SK-N-SH (cell line): ENCODE data around the gene BABAM2. TPM values are rescaled to one million over a fixed set of nuclear protein-coding genes. Genes with fewer than 3 reads are reported as not detected.

Experiments
- CTCF ChIA-PET: fragments of 300-600, 350-600 bp; formaldehyde crosslinking; extraction: SDS; loops from one replicate; lab custom pipeline; 2021; lab: Yijun Ruan, JAX
- POLR2A ChIA-PET: fragments of 350-600 bp; sonication (Branson Sonifier 250); formaldehyde crosslinking; extraction: SDS; loops from one replicate; lab custom pipeline; 2020; ENCODE audit warnings: antibody characterized with exemption, inconsistent platforms; lab: Yijun Ruan, JAX
- DNase-seq: peaks from one replicate; pipeline ENCODE4 v3.0.0; 2012
- H2AFZ ChIP-seq: fragments of 200-600 bp; sonication (generic); 2 replicates; pipeline ENCODE4 v1.8.1; 2016; ENCODE audit warnings: antibody characterized with exemption, mild to moderate bottlenecking, low read depth
- H3F3A ChIP-seq: fragments of 200-600 bp; sonication (generic); replicated peaks from 2 replicates; pipeline ENCODE3; 2016; ENCODE audit warnings: antibody characterized with exemption, mild to moderate bottlenecking; ENCODE audit not compliant: insufficient read depth
- H3K27ac ChIP-seq, 2 experiments: fragments of 200-500 bp in 1 of 2; fragments of 200-600 bp in 1 of 2; sonication (Bioruptor generic) in 1 of 2; sonication (generic), shearing (Covaris generic) in 1 of 2; 2 replicates each; pipeline versions ENCODE4 v1.5.1 to v1.6.1; 2014 to 2016; ENCODE audit warnings: low read depth in 2 of 2, inconsistent platforms in 1 of 2, low read length in 1 of 2, mild to moderate bottlenecking in 1 of 2, mixed read lengths in 1 of 2
- H3K27me3 ChIP-seq: fragments of 200-600 bp; sonication (generic), shearing (Covaris generic); 2 replicates; pipeline ENCODE4 v1.6.1; 2016; ENCODE audit warnings: mixed run types; ENCODE audit not compliant: insufficient read depth
- H3K36me3 ChIP-seq, 2 experiments: fragments of 200-500 bp in 1 of 2; fragments of 200-600 bp in 1 of 2; sonication (Bioruptor generic) in 1 of 2; sonication (generic) in 1 of 2; replicated peaks in 1 of 2; 2 replicates each; pipeline versions ENCODE3 to v1.5.1; 2014 to 2016; ENCODE audit warnings: low read length in 1 of 2, mild to moderate bottlenecking in 1 of 2; ENCODE audit not compliant: insufficient read depth in 2 of 2, control insufficient read depth in 1 of 2
- H3K4me1 ChIP-seq, 2 experiments: fragments of 200-500 bp in 1 of 2; fragments of 200-600 bp in 1 of 2; sonication (Bioruptor generic) in 1 of 2; sonication (generic), shearing (Covaris generic) in 1 of 2; 2 replicates each; pipeline versions ENCODE4 v1.5.1 to v1.6.1; 2014 to 2016; ENCODE audit warnings: low read depth in 1 of 2, low read length in 1 of 2, mixed run types in 1 of 2; ENCODE audit not compliant: insufficient read depth in 2 of 2, control insufficient read depth in 1 of 2
- H3K4me2 ChIP-seq: fragments of 200-600 bp; sonication (generic), shearing (Covaris generic); 2 replicates; pipeline ENCODE4 v1.6.1; 2017; ENCODE audit warnings: mixed run types
- H3K4me3 ChIP-seq, 2 experiments: fragments of 200-500 bp in 1 of 2; fragments of 200-600 bp in 1 of 2; sonication (Bioruptor generic) in 1 of 2; sonication (generic), shearing (Covaris generic) in 1 of 2; 2 replicates each; pipeline versions ENCODE4 v1.5.1 to v1.8.1; 2014 to 2016; ENCODE audit warnings: low read depth in 2 of 2, inconsistent platforms in 1 of 2, low read length in 1 of 2, mild to moderate bottlenecking in 1 of 2, mixed read lengths in 1 of 2, moderate library complexity in 1 of 2
- H3K79me2 ChIP-seq: fragments of 200-600 bp; sonication (generic); 2 replicates; pipeline ENCODE4 v1.8.1; 2017; ENCODE audit warnings: mild to moderate bottlenecking; ENCODE audit not compliant: insufficient read depth
- H3K9ac ChIP-seq: fragments of 200-600 bp; sonication (generic); 2 replicates; pipeline ENCODE4 v1.6.1; 2017; ENCODE audit warnings: mixed run types
- H3K9me2 ChIP-seq: fragments of 200-600 bp; sonication (generic); 2 replicates; pipeline ENCODE4 v1.6.1; 2017; ENCODE audit warnings: mixed run types
- H3K9me3 ChIP-seq: fragments of 200-600 bp; sonication (generic); 2 replicates; pipeline ENCODE4 v1.6.1; 2017; ENCODE audit warnings: mixed run types, mild to moderate bottlenecking, moderate library complexity
- H4K20me1 ChIP-seq: fragments of 200-600 bp; sonication (generic); 2 replicates; pipeline ENCODE4 v1.6.1; 2017; ENCODE audit warnings: mild to moderate bottlenecking, mixed run types; ENCODE audit not compliant: insufficient read depth
- EP300 ChIP-seq, 2 experiments: IDR thresholded peaks; 2 replicates each; pipeline versions ENCODE4 v1.4.0 to v1.6.1; 2012; ENCODE audit warnings: borderline replicate concordance in 1 of 2, low read depth in 1 of 2, low read length in 1 of 2
- EZH2phosphoT487 ChIP-seq: fragments of 200-600 bp; sonication (generic); IDR thresholded peaks from 2 replicates; pipeline ENCODE4 v1.6.1; 2017; ENCODE audit warnings: low read depth, mixed run types, mild to moderate bottlenecking, antibody characterized with exemption, moderate library complexity, borderline replicate concordance
- GATA2 ChIP-seq: sonication (generic); formaldehyde crosslinking; IDR thresholded peaks from 2 replicates; pipeline ENCODE4 v1.5.0; 2020; ENCODE audit warnings: mild to moderate bottlenecking, missing genetic modification reagents
- IRF3 ChIP-seq: fragments of 150-350 bp; IDR thresholded peaks from 2 replicates; pipeline ENCODE4 v1.6.1; 2016; ENCODE audit warnings: mild to moderate bottlenecking, low read depth, low read length
- JUND ChIP-seq: IDR thresholded peaks from 2 replicates; pipeline ENCODE4 v1.4.0; 2012
- MEF2A ChIP-seq: IDR thresholded peaks from 2 replicates; pipeline ENCODE4 v1.4.0; 2012; ENCODE audit warnings: low read depth, borderline replicate concordance
- RFX5 ChIP-seq: IDR thresholded peaks from 2 replicates; pipeline ENCODE4 v1.6.1; 2012; ENCODE audit warnings: mild to moderate bottlenecking, improper control_type of control experiment, low read length
- SIN3A ChIP-seq: IDR thresholded peaks from 2 replicates; pipeline ENCODE4 v1.6.1; 2012; ENCODE audit warnings: low read depth, mild to moderate bottlenecking, low read length, moderate library complexity, borderline replicate concordance
- TCF12 ChIP-seq: IDR thresholded peaks from 2 replicates; pipeline ENCODE4 v1.4.0; 2012
- YY1 ChIP-seq: IDR thresholded peaks from 2 replicates; pipeline ENCODE4 v1.4.0; 2012; ENCODE audit warnings: low read depth, mild to moderate bottlenecking
- WGBS: methylation state at CpG from one replicate; pipeline ENCODE4 v1.1.6; 2017; ENCODE audit warnings: low lambda C conversion rate; 5-methylcytosine and 5-hydroxymethylcytosine counted together
- polyA plus RNA-seq, 3 experiments: library from polyadenylated mRNA; depleted of rRNA; stranded (reverse); fragments of >200 nt; gene quantifications; 2 replicates each; pipeline ENCODE4 v1.2.3, GENCODE V29; 2012
- TF ChIP-seq, protein P1 (sequence below): fragments of 150-350 bp; IDR thresholded peaks from 2 replicates; pipeline ENCODE4 v1.6.1; 2017; ENCODE audit warnings: antibody characterized with exemption, low read length, low read depth, borderline replicate concordance
- TF ChIP-seq, protein P2 (sequence below): IDR thresholded peaks from 2 replicates; pipeline ENCODE4 v1.4.0; 2012; ENCODE audit warnings: low read depth, borderline replicate concordance
- TF ChIP-seq, protein P3 (sequence below): fragments of 200-600 bp; sonication (generic); IDR thresholded peaks from 2 replicates; pipeline ENCODE4 v1.6.1; 2017; ENCODE audit warnings: antibody characterized with exemption, mild to moderate bottlenecking, moderate library complexity

Gene BABAM2
- polyA plus RNA-seq, 1 of the 3 experiments (the other 2 are of a cell fraction): 34.0 TPM

DNA sequence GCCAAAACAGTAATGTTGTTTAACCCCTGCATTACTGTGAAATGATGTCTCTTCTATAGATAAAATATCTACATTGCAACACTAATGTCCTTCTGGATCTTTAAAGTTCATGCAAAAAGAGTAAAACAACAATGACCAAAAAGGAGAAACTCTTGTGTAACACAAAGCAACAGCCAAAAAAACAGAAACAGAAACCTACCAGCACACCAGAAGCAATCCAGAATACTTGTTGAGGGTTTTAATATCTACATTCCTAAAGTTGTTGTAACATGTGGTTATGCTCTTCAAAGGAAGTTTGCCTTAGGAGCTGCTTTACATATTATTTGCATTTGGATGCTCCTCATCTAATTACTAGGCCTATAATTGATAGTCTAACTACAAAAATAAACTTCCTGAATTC, 157.2 kb downstream of the BABAM2 start:
- Histone ChIP-seq H3F3A (no peaks in the 10 kb centered on the region), H2AFZ (no peak overlapping the region), H3K4me2 (no peak overlapping the region), H3K9me3 (no peaks in the 10 kb centered on the region), H3K27me3 (no peaks in the 10 kb centered on the region), H3K27ac (no peak overlapping the region; a peak in 1 of 4 replicates), H3K9ac (no peak overlapping the region), H3K36me3 (peaks cover 0 to 5% of the 10 kb centered on the region in 2 experiments), H4K20me1 (no peaks in the 10 kb centered on the region), H3K4me1 (peaks cover 0 to 10% of the 10 kb centered on the region in 2 experiments; a peak in 2 of 4 replicates), H3K9me2 (no peaks in the 10 kb centered on the region), H3K4me3 (no peak overlapping the region), H3K79me2 (no peaks in the 10 kb centered on the region)
- CTCF ChIA-PET: interaction anchor here (1.6 to 2.7 kb wide), 2 partner anchors 9 to 28 kb away, joined by 3 to 8 read pairs; no protein-coding TSS in a partner anchor
- TF ChIP-seq YY1: no peak
- TF ChIP-seq EP300 (IDR thresholded peaks at IDR 0.05; ENCODE audit: borderline replicate concordance in 1 of 2, low read depth in 1 of 2, low read length in 1 of 2): no peak
- peak; percentile 11; the same call in 1 of the 2 replicates for TF ChIP-seq TCF12
- TF ChIP-seq IRF3: no peak
- no peak for DNase-seq
- POLR2A ChIA-PET: no interaction called here

- H4K20me1 ChIP-seq: no peaks in the 10 kb centered on the region
- H3K36me3 ChIP-seq: peaks cover 0 to 5% of the 10 kb centered on the region in 2 experiments
- no peak overlapping the region for H3K4me2 ChIP-seq
- H3K9ac ChIP-seq: no peak overlapping the region
- no peak overlapping the region for H3K4me3 ChIP-seq
- TF ChIP-seq MEF2A (no peak), IRF3 (no peak), EP300 (IDR thresholded peaks at IDR 0.05; ENCODE audit: borderline replicate concordance in 1 of 2, low read depth in 1 of 2, low read length in 1 of 2) (no peak), TCF12 (no peak), YY1 (no peak)
- TF ChIP-seq, protein P1, sequence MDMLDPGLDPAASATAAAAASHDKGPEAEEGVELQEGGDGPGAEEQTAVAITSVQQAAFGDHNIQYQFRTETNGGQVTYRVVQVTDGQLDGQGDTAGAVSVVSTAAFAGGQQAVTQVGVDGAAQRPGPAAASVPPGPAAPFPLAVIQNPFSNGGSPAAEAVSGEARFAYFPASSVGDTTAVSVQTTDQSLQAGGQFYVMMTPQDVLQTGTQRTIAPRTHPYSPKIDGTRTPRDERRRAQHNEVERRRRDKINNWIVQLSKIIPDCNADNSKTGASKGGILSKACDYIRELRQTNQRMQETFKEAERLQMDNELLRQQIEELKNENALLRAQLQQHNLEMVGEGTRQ: no peak
- ChIA-PET CTCF (interaction anchor here (1.0 to 2.7 kb wide), 3 partner anchors 10 to 28 kb away, joined by 3 to 8 read pairs (median 3); no protein-coding TSS in a partner anchor), POLR2A (no interaction called here)
- no peak overlapping the region for H3K27ac ChIP-seq
- H2AFZ ChIP-seq: no peak overlapping the region
- no peak for DNase-seq
- no peaks in the 10 kb centered on the region for H3F3A ChIP-seq
- H3K27me3 ChIP-seq: no peaks in the 10 kb centered on the region
- H3K4me1 ChIP-seq: peaks cover 0 to 17% of the 10 kb centered on the region in 2 experiments; a peak in 2 of 4 replicates
- no peaks in the 10 kb centered on the region for H3K79me2 ChIP-seq
- no peaks in the 10 kb centered on the region for H3K9me3 ChIP-seq
- H3K9me2 ChIP-seq: no peaks in the 10 kb centered on the region
- 87% methylated on average over 3 of the region's 3 CpGs for WGBS
Observed at GRCh38 chr2:28048341-28048740, 157.8 kb downstream of the BABAM2 start.

DNA sequence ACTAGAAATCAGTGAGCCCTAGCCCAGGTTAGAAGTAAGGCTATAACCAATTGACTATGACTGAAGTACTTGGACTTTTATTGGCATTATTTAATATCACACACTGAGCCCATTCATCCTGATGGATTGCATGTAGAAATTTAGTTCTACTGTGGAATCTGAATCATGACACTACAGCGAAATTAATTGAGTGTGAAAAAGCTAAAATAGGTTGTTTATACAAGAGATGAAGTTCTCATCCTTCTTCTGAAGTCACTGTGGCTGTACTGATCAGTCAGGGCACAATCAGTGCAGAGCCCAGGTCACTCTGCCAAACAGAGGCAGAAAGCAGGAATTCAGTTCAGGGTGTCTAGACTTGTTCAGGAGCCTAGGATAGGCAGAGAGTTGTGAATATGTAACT, 158.9 kb downstream of the BABAM2 start:
- Histone ChIP-seq H4K20me1 (no peaks in the 10 kb centered on the region), H3K36me3 (peaks cover 0 to 5% of the 10 kb centered on the region in 2 experiments), H3K79me2 (no peaks in the 10 kb centered on the region), H3K4me3 (no peak overlapping the region), H3F3A (no peaks in the 10 kb centered on the region), H3K4me1 (peaks cover 0 to 20% of the 10 kb centered on the region in 2 experiments; a peak in 2 of 4 replicates), H3K27ac (no peak overlapping the region), H2AFZ (no peak overlapping the region), H3K9me2 (no peaks in the 10 kb centered on the region), H3K27me3 (no peaks in the 10 kb centered on the region), H3K4me2 (no peak overlapping the region), H3K9ac (no peak overlapping the region), H3K9me3 (no peaks in the 10 kb centered on the region)
- ChIA-PET CTCF (interaction anchor here (1.0 to 2.7 kb wide), 2 partner anchors 11 to 22 kb away, joined by 3 to 8 read pairs; no protein-coding TSS in a partner anchor), POLR2A (no interaction called here)
- 89% methylated on average over 1 of the region's 1 CpG for WGBS
- no peak for DNase-seq
- TF ChIP-seq SIN3A (no peak), GATA2 (CRISPR knock-in tag) (no peak), RFX5 (no peak), JUND (no peak), EZH2phosphoT487 (no peak), EP300 (IDR thresholded peaks at IDR 0.05; ENCODE audit: borderline replicate concordance in 1 of 2, low read depth in 1 of 2, low read length in 1 of 2) (no peak)
- TF ChIP-seq, protein P2, sequence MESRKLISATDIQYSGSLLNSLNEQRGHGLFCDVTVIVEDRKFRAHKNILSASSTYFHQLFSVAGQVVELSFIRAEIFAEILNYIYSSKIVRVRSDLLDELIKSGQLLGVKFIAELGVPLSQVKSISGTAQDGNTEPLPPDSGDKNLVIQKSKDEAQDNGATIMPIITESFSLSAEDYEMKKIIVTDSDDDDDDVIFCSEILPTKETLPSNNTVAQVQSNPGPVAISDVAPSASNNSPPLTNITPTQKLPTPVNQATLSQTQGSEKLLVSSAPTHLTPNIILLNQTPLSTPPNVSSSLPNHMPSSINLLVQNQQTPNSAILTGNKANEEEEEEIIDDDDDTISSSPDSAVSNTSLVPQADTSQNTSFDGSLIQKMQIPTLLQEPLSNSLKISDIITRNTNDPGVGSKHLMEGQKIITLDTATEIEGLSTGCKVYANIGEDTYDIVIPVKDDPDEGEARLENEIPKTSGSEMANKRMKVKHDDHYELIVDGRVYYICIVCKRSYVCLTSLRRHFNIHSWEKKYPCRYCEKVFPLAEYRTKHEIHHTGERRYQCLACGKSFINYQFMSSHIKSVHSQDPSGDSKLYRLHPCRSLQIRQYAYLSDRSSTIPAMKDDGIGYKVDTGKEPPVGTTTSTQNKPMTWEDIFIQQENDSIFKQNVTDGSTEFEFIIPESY: no peak
- TF ChIP-seq, protein P3, sequence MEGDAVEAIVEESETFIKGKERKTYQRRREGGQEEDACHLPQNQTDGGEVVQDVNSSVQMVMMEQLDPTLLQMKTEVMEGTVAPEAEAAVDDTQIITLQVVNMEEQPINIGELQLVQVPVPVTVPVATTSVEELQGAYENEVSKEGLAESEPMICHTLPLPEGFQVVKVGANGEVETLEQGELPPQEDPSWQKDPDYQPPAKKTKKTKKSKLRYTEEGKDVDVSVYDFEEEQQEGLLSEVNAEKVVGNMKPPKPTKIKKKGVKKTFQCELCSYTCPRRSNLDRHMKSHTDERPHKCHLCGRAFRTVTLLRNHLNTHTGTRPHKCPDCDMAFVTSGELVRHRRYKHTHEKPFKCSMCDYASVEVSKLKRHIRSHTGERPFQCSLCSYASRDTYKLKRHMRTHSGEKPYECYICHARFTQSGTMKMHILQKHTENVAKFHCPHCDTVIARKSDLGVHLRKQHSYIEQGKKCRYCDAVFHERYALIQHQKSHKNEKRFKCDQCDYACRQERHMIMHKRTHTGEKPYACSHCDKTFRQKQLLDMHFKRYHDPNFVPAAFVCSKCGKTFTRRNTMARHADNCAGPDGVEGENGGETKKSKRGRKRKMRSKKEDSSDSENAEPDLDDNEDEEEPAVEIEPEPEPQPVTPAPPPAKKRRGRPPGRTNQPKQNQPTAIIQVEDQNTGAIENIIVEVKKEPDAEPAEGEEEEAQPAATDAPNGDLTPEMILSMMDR: no peak
